Liver (tissue), 3 donors: Measurements from ENCODE around the gene IGF1R.
"Not testable (repeated sequence)": the region's sequence is repeated elsewhere in the genome, so short reads cannot be mapped to it uniquely, and the experiment has no call there.

Source experiments
- ATF3 ChIP-seq: IDR thresholded peaks from 2 replicates; pipeline ENCODE4 v1.6.1; 2016; ENCODE audit warnings: antibody characterized with exemption
- CTCF ChIP-seq: fragments of 150-350 bp; IDR thresholded peaks from 2 replicates; pipeline ENCODE4 v1.5.1; 2017; ENCODE audit warnings: improper control_type of control experiment, low read depth, low read length; ENCODE audit not compliant: missing input control
- HNF4G ChIP-seq: IDR thresholded peaks from 2 replicates; pipeline ENCODE4 v1.6.1; 2016; ENCODE audit warnings: antibody characterized with exemption
- JUND ChIP-seq, 2 donors: IDR thresholded peaks; 2 replicates each; pipeline ENCODE4 v1.6.1; 2016; ENCODE audit warnings: antibody characterized with exemption in 2 of 2
- MAX ChIP-seq: IDR thresholded peaks from 2 replicates; pipeline ENCODE4 v1.6.1; 2016; ENCODE audit warnings: antibody characterized with exemption
- RAD21 ChIP-seq, 2 donors: IDR thresholded peaks; 2 replicates each; pipeline ENCODE4 v1.6.1; 2016; ENCODE audit warnings: antibody characterized with exemption in 2 of 2, mild to moderate bottlenecking in 2 of 2
- REST ChIP-seq: IDR thresholded peaks from 2 replicates; pipeline ENCODE4 v1.6.1; 2016; ENCODE audit warnings: antibody characterized with exemption, mild to moderate bottlenecking
- RXRA ChIP-seq, 2 donors: IDR thresholded peaks; 2 replicates each; pipeline ENCODE4 v1.6.1; 2017 to 2018; ENCODE audit warnings: antibody characterized with exemption in 2 of 2, mild to moderate bottlenecking in 1 of 2
- TAF1 ChIP-seq: conservative IDR thresholded peaks from 2 replicates; pipeline ENCODE4 v1.6.1; 2016; ENCODE audit warnings: antibody characterized with exemption, mild to moderate bottlenecking
- ZBTB33 ChIP-seq: IDR thresholded peaks from 2 replicates; pipeline ENCODE4 v1.6.1; 2016; ENCODE audit warnings: antibody characterized with exemption
- donor health status: healthy.
- donor health status: healthy.

GRCh38 chr15:98965134-98965491 is 316.8 kb downstream of the IGF1R start:
- not testable (repeated sequence) for TF ChIP-seq REST; RXRA (IDR thresholded peaks at IDR 0.05); CTCF; HNF4G; RAD21 (IDR thresholded peaks at IDR 0.05); TAF1; ATF3; ZBTB33; MAX; JUND (IDR thresholded peaks at IDR 0.05)
